ENCODE results near the gene GJB5.
"Not testable (repeated sequence)": the region's sequence is repeated elsewhere in the genome, so short reads cannot be mapped to it uniquely, and the experiment has no call there.

GJB5 gene

GRCh38 chr1:34754964-34755637 lies at the start of gene GJB5:
TSS of gene GJB5 (plus strand) at chr1:34755047. CDS start at chr1:34757331, 2,284 bp downstream.
- no peak for DNase-seq

- DNase-seq, result no peak
Observed at GRCh38 chr1:34705077-34705476, 49.8 kb upstream of the GJB5 start.

GRCh38 chr1:34708106-34708505 lies 46.7 kb upstream of the GJB5 start:
- DNase-seq, result no peak

GRCh38 chr1:34709547-34709946 lies 45.3 kb upstream of the GJB5 start:
- no peak for DNase-seq

- DNase-seq, result no peak
Observed at GRCh38 chr1:34710812-34711211, 44.0 kb upstream of the GJB5 start.

- DNase-seq, result no peak
Observed at GRCh38 chr1:34711485-34711884, 43.4 kb upstream of the GJB5 start.

- DNase-seq, result no peak
Observed at GRCh38 chr1:34712007-34712688, 42.7 kb upstream of the GJB5 start.

GRCh38 chr1:34713443-34713842 lies 41.4 kb upstream of the GJB5 start:
- no peak for DNase-seq

GRCh38 chr1:34714386-34714785 lies 40.5 kb upstream of the GJB5 start:
- DNase-seq, result no peak

GRCh38 chr1:34715139-34715538 lies 39.7 kb upstream of the GJB5 start:
- no peak for DNase-seq

GRCh38 chr1:34721241-34721640 lies 33.6 kb upstream of the GJB5 start:
- no peak for DNase-seq

GRCh38 chr1:34721646-34722355 lies 33.0 kb upstream of the GJB5 start:
- DNase-seq, result no peak

GRCh38 chr1:34726861-34727260 lies 28.0 kb upstream of the GJB5 start:
- no peak for DNase-seq

GRCh38 chr1:34730485-34730884 lies 24.4 kb upstream of the GJB5 start:
- DNase-seq, result no peak

- not testable (repeated sequence) for DNase-seq
Observed at GRCh38 chr1:34732831-34733230, 22.0 kb upstream of the GJB5 start.

- DNase-seq, result no peak
Observed at GRCh38 chr1:34736692-34737091, 18.2 kb upstream of the GJB5 start.

GRCh38 chr1:34737236-34737635 lies 17.6 kb upstream of the GJB5 start:
- not testable (repeated sequence) for DNase-seq

- no peak for DNase-seq
Observed at GRCh38 chr1:34739613-34740012, 15.2 kb upstream of the GJB5 start.

- no peak for DNase-seq
Observed at GRCh38 chr1:34740161-34740868, 14.5 kb upstream of the GJB5 start.

GRCh38 chr1:34742667-34743270 lies 12.1 kb upstream of the GJB5 start:
- peak; percentile 15 to 19 for DNase-seq

GRCh38 chr1:34743775-34744174 lies 11.1 kb upstream of the GJB5 start:
- no peak for DNase-seq

- DNase-seq, result no peak
Observed at GRCh38 chr1:34744851-34745250, 10.0 kb upstream of the GJB5 start.

GRCh38 chr1:34745666-34746065 lies 9.2 kb upstream of the GJB5 start:
- DNase-seq, result no peak
